Neural cell (in vitro differentiated cells): ENCODE data around the gene ACHE.

Experiments
- EP300 ChIP-seq: fragments of 450-650 bp; conservative IDR thresholded peaks from 2 replicates; pipeline ENCODE4 v1.6.1; 2014; ENCODE audit warnings: antibody characterized with exemption, mild to moderate bottlenecking, moderate library complexity; ENCODE audit not compliant: poor library complexity, severe bottlenecking
- EZH2 ChIP-seq: fragments of 200-600, 300-800 bp; shearing (Covaris generic), sonication (generic); IDR thresholded peaks from 2 replicates; pipeline ENCODE4 v1.6.1; 2014; ENCODE audit warnings: antibody characterized with exemption, low read length, borderline replicate concordance, mild to moderate bottlenecking; ENCODE audit not compliant: insufficient read depth, poor library complexity, severe bottlenecking
- POLR2AphosphoS5 ChIP-seq: IDR thresholded peaks from 2 replicates; pipeline ENCODE4 v1.6.1; 2012
- REST ChIP-seq: IDR thresholded peaks from 2 replicates; pipeline ENCODE4 v1.6.1; 2012; ENCODE audit warnings: borderline replicate concordance
- TAF1 ChIP-seq: IDR thresholded peaks from 2 replicates; pipeline ENCODE4 v1.6.1; 2012; ENCODE audit warnings: low read depth
- TF ChIP-seq, protein P1 (sequence below): fragments of 450-650 bp; IDR thresholded peaks from 2 replicates; pipeline ENCODE4 v1.5.1; 2014; ENCODE audit warnings: antibody characterized with exemption, mild to moderate bottlenecking, moderate library complexity; ENCODE audit not compliant: poor library complexity, severe bottlenecking

- TF ChIP-seq EP300 (no peak), REST (no peak), POLR2AphosphoS5 (peak; percentile 12), EZH2 (no peak), TAF1 (no peak)
- TF ChIP-seq, protein P1, sequence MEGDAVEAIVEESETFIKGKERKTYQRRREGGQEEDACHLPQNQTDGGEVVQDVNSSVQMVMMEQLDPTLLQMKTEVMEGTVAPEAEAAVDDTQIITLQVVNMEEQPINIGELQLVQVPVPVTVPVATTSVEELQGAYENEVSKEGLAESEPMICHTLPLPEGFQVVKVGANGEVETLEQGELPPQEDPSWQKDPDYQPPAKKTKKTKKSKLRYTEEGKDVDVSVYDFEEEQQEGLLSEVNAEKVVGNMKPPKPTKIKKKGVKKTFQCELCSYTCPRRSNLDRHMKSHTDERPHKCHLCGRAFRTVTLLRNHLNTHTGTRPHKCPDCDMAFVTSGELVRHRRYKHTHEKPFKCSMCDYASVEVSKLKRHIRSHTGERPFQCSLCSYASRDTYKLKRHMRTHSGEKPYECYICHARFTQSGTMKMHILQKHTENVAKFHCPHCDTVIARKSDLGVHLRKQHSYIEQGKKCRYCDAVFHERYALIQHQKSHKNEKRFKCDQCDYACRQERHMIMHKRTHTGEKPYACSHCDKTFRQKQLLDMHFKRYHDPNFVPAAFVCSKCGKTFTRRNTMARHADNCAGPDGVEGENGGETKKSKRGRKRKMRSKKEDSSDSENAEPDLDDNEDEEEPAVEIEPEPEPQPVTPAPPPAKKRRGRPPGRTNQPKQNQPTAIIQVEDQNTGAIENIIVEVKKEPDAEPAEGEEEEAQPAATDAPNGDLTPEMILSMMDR: no peak
Observed at GRCh38 chr7:100888291-100888987, 7.2 kb downstream of the ACHE start.
